ENCODE measurements around the gene PCK2.

GRCh38 chr14:24123424-24124417 is 29.6 kb downstream of the PCK2 start:
- TF ChIP-seq POLR2A (IDR thresholded peaks at IDR 0.05), result no peak
- TF ChIP-seq CTCF (IDR thresholded peaks at IDR 0.05), result no peak
